OCI-LY3 (cell line): ENCODE results near the gene TSPAN11.

Experiments used
- H2AFZ ChIP-seq: fragments of 200-600, 300-600 bp; shearing (Covaris generic); 2 replicates; pipeline ENCODE4 v1.6.0; 2014; ENCODE audit warnings: antibody characterized with exemption, low read depth, low read length
- H3K27ac ChIP-seq: fragments of 200-600, 300-600 bp; sonication (generic); 2 replicates; pipeline ENCODE4 v1.5.1; 2014; ENCODE audit warnings: mild to moderate bottlenecking, low read length, moderate library complexity, mixed read lengths
- H3K27me3 ChIP-seq: fragments of 200-600, 300-600 bp; sonication (generic); 2 replicates; pipeline ENCODE4 v1.6.1; 2014; ENCODE audit warnings: low read depth, low read length, mixed read lengths
- H3K36me3 ChIP-seq: fragments of 200-600, 300-600 bp; sonication (generic); replicated peaks from 2 replicates; pipeline ENCODE3; 2014; ENCODE audit warnings: low read depth, low read length, mixed read lengths
- H3K4me1 ChIP-seq: fragments of 300-600, 200-600 bp; sonication (generic); 2 replicates; pipeline ENCODE4 v1.6.1; 2014; ENCODE audit warnings: low read length, mixed read lengths
- H3K4me2 ChIP-seq: fragments of 200-600, 300-600 bp; sonication (generic); 2 replicates; pipeline ENCODE4 v1.6.1; 2014; ENCODE audit warnings: low read length, mixed read lengths
- H3K4me3 ChIP-seq: fragments of 300-600, 200-600 bp; sonication (generic); 2 replicates; pipeline ENCODE4 v1.5.1; 2014; ENCODE audit warnings: antibody characterized with exemption, mild to moderate bottlenecking, low read length, moderate library complexity
- H3K79me2 ChIP-seq: fragments of 300-600, 200-600 bp; shearing (Covaris generic); 2 replicates; pipeline ENCODE4 v1.6.1; 2014; ENCODE audit warnings: mild to moderate bottlenecking, low read length, mixed read lengths
- H3K9ac ChIP-seq: fragments of 300-600, 200-600 bp; shearing (Covaris generic); 2 replicates; pipeline ENCODE4 v1.6.0; 2014; ENCODE audit warnings: mild to moderate bottlenecking, low read length, moderate library complexity
- H3K9me3 ChIP-seq: fragments of 200-600, 300-600 bp; shearing (Covaris generic); 2 replicates; pipeline ENCODE4 v1.6.1; 2014; ENCODE audit warnings: low read length, mixed read lengths; ENCODE audit not compliant: insufficient read depth
- H4K20me1 ChIP-seq: fragments of 200-600, 300-600 bp; sonication (generic); 2 replicates; pipeline ENCODE4 v1.6.1; 2016; ENCODE audit warnings: low read length, mixed read lengths; ENCODE audit not compliant: insufficient read depth
- CTCF ChIP-seq: fragments of 200-600, 300-600 bp; sonication (generic); IDR thresholded peaks from 2 replicates; pipeline ENCODE4 v1.5.1; 2014; ENCODE audit warnings: antibody characterized with exemption, low read length, low read depth
- EZH2phosphoT487 ChIP-seq: fragments of 200-600 bp; shearing (Covaris generic); IDR thresholded peaks from 2 replicates; pipeline ENCODE4 v1.6.1; 2018; ENCODE audit warnings: antibody characterized with exemption, mixed run types, low read depth

TSPAN11 gene

DNA sequence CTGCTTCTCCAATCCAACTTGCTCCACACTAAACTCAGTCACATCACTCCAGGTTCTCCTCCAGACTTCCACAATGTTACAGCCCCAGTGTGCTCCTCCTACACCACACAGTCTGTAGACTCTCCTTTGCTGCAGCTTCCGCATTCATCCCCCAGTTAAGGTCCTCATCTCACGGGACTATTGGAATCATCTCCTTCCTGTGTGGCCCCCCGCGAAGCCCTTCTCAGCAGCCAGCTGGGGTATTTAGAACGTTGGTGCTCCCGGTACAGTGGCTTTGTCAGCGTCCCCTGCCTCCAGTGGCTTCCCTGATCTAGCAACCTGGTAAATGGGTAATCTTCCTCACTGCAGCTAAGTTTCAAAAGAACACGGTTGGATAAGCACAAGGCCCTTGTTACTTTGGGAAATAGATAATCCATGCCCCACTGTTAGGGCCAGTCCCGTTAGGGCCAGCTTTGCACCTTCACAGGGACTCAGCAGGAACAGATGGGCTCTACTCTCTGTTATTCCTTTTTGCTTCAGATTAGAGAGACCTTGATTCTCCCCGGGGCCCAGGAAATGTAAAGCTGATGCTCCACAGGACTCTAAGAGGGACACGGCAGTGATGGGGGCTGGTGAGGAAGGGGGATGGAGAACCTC, 823 bp upstream of the TSPAN11 start:
- no peaks in the 10 kb centered on the region for H3K79me2 ChIP-seq
- H3K4me2 ChIP-seq, result no peak overlapping the region
- H3K27ac ChIP-seq, result no peak overlapping the region
- H2AFZ ChIP-seq, result no peak overlapping the region
- H3K4me1 ChIP-seq, result no peaks in the 10 kb centered on the region
- H3K9me3 ChIP-seq, result no peaks in the 10 kb centered on the region
- H3K27me3 ChIP-seq, result peaks cover 5% of the 10 kb centered on the region; the same call in 1 of the 2 replicates
- no peak overlapping the region for H3K9ac ChIP-seq
- TF ChIP-seq CTCF (no peak), EZH2phosphoT487 (no peak)
- H3K4me3 ChIP-seq, result no peak overlapping the region
- H3K36me3 ChIP-seq, result no peaks in the 10 kb centered on the region
- no peaks in the 10 kb centered on the region for H4K20me1 ChIP-seq

DNA sequence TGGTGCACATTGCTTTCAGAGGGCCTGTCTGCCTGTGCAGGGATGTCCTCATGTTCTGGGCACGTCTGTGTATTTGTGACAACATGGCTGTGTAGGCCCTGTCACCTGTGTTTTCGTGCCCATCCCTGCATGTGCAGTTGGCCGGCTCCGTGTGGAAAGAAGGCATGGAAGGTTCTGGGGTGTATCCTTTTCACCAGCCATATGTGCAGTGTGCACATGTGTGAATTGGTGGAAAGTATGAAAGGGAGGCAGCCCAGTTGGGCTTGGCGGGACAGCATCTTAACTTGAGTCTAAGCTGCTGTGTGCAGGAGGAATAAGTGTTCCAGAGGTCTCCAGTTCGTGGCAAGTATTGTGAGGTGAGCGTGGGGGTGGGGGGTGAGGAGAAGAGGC, 669 bp downstream of the TSPAN11 start:
- Histone ChIP-seq H3K4me1 (no peaks in the 10 kb centered on the region), H3K27me3 (peaks cover 7% of the 10 kb centered on the region; the same call in 1 of the 2 replicates), H3K27ac (no peak overlapping the region), H3K79me2 (no peaks in the 10 kb centered on the region), H3K4me3 (no peak overlapping the region), H3K9ac (no peak overlapping the region), H4K20me1 (no peaks in the 10 kb centered on the region), H3K36me3 (no peaks in the 10 kb centered on the region), H2AFZ (no peak overlapping the region), H3K9me3 (no peaks in the 10 kb centered on the region), H3K4me2 (no peak overlapping the region)
- TF ChIP-seq CTCF (no peak), EZH2phosphoT487 (no peak)

- no peak for TF ChIP-seq EZH2phosphoT487
- no peaks in the 10 kb centered on the region for H3K4me1 ChIP-seq
- H3K4me2 ChIP-seq, result no peak overlapping the region
- H3K79me2 ChIP-seq, result no peaks in the 10 kb centered on the region
- H3K27me3 ChIP-seq, result peaks cover 7% of the 10 kb centered on the region; the same call in 1 of the 2 replicates
- H3K27ac ChIP-seq, result no peak overlapping the region
- H3K4me3 ChIP-seq, result no peak overlapping the region
- no peaks in the 10 kb centered on the region for H3K36me3 ChIP-seq
- no peaks in the 10 kb centered on the region for H4K20me1 ChIP-seq
- no peaks in the 10 kb centered on the region for H3K9me3 ChIP-seq
- no peak overlapping the region for H3K9ac ChIP-seq
- H2AFZ ChIP-seq, result no peak overlapping the region
Observed at GRCh38 chr12:30928356-30929244, 2.1 kb downstream of the TSPAN11 start.

DNA sequence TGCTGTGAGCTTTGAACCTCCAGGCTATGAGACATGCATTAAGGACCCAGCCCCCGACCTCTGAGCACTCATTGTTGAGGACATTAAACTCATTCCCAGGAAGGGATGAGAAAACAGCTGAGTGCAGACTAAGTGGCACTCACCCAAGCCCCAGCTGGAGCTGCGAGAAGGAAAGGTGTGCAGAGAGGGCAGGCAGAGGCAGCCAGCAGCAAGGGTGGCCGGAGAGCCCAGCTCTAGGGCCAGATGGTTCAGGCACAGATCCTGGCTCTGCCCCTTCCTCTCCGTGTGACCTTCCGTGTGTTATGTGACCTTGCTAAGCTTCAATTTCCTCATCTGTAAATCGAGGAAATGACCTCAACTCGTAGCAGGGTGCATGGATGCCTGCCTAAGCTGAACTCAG, 3.7 kb downstream of the TSPAN11 start:
- H3K79me2 ChIP-seq, result no peaks in the 10 kb centered on the region
- H3K9ac ChIP-seq, result no peak overlapping the region
- peaks cover 7% of the 10 kb centered on the region; the same call in 1 of the 2 replicates for H3K27me3 ChIP-seq
- H2AFZ ChIP-seq, result no peak overlapping the region
- H3K4me3 ChIP-seq, result no peak overlapping the region
- no peaks in the 10 kb centered on the region for H3K9me3 ChIP-seq
- no peaks in the 10 kb centered on the region for H3K36me3 ChIP-seq
- H3K4me1 ChIP-seq, result no peaks in the 10 kb centered on the region
- no peaks in the 10 kb centered on the region for H4K20me1 ChIP-seq
- H3K27ac ChIP-seq, result no peak overlapping the region
- no peak overlapping the region for H3K4me2 ChIP-seq
- TF ChIP-seq CTCF (no peak), EZH2phosphoT487 (no peak)
